Subcutaneous adipose tissue (tissue), 4 donors: ENCODE data around the gene ZNF107. TPM values are rescaled to one million over a fixed set of nuclear protein-coding genes. Genes with fewer than 3 reads are reported as not detected.

ENCODE experiments used
- total RNA-seq, 4 donors: library from RNA; depleted of rRNA; stranded (reverse); fragments of >200 nt; gene quantifications; one replicate each; pipeline ENCODE4 v1.1.0, GENCODE V29; 2016
- TF ChIP-seq, protein P1 (sequence below): fragments of 450-650 bp; IDR thresholded peaks from one replicate; pipeline ENCODE4 v1.5.1; 2016; ENCODE audit warnings: low read depth, mild to moderate bottlenecking, control low read depth, antibody characterized with exemption, moderate library complexity

Gene ZNF107
- total RNA-seq, 4 donors from 2014 or later: 3.9 to 9.5 (median 4.3) TPM

- TF ChIP-seq, protein P1, sequence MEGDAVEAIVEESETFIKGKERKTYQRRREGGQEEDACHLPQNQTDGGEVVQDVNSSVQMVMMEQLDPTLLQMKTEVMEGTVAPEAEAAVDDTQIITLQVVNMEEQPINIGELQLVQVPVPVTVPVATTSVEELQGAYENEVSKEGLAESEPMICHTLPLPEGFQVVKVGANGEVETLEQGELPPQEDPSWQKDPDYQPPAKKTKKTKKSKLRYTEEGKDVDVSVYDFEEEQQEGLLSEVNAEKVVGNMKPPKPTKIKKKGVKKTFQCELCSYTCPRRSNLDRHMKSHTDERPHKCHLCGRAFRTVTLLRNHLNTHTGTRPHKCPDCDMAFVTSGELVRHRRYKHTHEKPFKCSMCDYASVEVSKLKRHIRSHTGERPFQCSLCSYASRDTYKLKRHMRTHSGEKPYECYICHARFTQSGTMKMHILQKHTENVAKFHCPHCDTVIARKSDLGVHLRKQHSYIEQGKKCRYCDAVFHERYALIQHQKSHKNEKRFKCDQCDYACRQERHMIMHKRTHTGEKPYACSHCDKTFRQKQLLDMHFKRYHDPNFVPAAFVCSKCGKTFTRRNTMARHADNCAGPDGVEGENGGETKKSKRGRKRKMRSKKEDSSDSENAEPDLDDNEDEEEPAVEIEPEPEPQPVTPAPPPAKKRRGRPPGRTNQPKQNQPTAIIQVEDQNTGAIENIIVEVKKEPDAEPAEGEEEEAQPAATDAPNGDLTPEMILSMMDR: no peak
These were observed 1.4 kb downstream of the ZNF107 start for GRCh38 chr7:64667311-64667710.

DNA sequence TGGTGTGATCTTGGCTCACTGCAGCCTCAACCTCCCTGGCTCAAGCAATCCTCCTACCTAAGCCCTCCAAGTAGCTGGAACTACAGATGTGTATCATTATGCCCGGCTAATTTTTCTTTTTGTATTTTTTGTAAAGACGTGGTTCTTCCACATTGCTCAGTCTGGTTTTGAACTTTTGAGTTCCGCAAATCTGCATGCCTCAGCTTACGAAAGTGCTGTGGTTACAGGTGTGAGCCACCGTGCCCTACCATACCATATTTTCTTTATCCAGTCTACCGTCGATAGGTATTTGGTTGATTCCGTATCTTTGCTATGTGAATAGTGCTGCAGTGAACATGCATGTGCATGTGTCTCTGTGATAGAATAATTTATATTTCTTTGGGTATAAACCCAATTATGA, 6.5 kb downstream of the ZNF107 start:
- TF ChIP-seq, protein P1: no peak

DNA sequence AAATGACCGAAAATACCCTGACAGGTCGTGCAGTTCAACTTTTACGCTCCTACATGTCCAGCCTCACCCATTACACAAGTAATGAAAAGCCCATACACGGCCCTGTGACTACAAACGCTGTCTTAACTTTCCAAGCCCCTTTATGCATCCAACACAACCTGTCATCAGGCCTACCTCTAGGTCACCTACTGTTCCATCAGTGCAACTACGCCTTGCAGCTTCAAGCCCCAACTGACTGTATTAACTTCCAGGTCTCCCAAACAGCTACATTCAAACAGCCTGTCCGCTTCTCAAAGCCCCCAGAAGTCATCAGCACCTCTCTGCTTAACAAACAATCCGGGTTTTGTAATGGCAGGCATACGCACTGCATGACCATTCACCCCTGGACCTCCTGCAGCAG, 19.2 kb downstream of the ZNF107 start:
- TF ChIP-seq, protein P1: no peak

DNA sequence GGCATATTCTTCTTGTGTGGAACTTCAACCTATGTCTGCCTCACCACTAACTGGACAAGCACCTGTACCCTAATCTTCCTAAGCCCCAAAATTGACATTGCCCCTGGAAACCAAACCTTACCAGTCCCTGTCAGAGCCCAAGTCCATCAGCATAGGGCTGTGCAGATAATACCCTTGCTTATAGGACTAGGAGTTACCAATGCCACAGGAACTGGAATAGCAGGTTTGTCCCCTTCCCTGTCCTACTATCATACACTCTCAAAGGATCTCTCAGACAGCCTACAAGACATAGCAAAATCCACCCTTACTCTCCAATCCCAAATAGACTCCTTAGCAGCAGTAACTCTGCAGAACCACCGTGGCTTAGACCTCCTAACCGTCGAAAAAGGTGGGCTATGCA, 19.8 kb downstream of the ZNF107 start:
- TF ChIP-seq, protein P1: no peak

GRCh38 chr7:64686493-64687184, 20.7 kb downstream of the ZNF107 start:
- TF ChIP-seq, protein P1: no peak

DNA sequence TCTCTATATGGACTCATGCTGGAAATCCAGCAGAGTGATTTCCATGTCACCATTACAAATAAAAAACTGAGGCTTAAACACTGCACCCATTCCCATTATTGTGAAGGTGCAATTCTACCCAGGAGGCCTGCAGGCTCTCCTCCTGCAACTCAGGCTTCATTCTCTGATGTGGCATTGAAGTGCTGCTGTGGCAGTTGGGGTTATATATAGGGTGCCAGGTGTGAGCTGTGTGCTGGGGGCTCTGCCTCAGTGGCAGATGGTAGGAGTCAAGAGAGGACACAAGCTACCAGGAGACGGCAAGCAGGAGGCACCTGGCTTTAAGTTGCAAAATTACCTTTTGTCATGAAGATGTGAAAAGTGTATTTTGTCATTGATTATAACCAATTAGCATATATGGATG, 21.3 kb downstream of the ZNF107 start:
- TF ChIP-seq, protein P1: no peak

DNA sequence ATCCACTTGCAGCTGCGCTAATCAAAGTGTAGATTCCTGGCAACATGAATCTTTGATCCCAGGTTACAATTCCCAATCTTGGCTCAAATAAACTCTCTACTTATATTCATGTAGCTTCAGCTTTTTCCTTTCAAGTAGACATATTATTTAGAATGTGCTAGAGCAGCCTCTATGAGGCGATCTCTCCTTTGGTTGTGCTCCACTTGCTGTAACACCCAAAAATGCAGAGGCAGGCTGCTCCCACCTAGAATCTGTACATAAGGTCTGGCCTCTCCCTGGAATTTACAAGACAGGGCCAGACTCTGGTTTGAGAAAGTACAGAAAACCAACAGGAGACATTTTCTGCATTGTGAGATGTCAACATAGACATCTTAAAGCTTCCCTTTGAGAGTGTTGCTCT, 23.1 kb downstream of the ZNF107 start:
- TF ChIP-seq, protein P1: no peak
